Endometrial microvascular endothelial cells (primary cell): ENCODE data around the gene PCAT7. TPM values are rescaled to one million over a fixed set of nuclear protein-coding genes. Genes with fewer than 3 reads are reported as not detected.
"Not testable (repeated sequence)": the region's sequence is repeated elsewhere in the genome, so short reads cannot be mapped to it uniquely, and the experiment has no call there.

ENCODE experiments used
- in situ Hi-C: cut with HindIII; loops from 2 replicates; pipeline ENCODE4 v1.10.0; 2017; ENCODE audit warnings: low sequenced_read_pairs, low pct_unique_long_range_greater_than_20kb; ENCODE audit errors: inconsistent ontology term
- total RNA-seq: library from RNA; depleted of rRNA; stranded (reverse); fragments of >200 nt; gene quantifications from one replicate; pipeline ENCODE4 v1.2.3, GENCODE V29; 2015; ENCODE audit errors: inconsistent ontology term

PCAT7 gene
- total RNA-seq, 1 donor from 2014 or later, result not detected

- in situ Hi-C loops, result no loop called here
Measured at GRCh38 chr9:94554078-94554438, 825 bp upstream of the PCAT7 start.

GRCh38 chr9:94557376-94557775, 2.5 kb downstream of the PCAT7 start:
- in situ Hi-C loops, result no loop called here

GRCh38 chr9:94560237-94560636, 5.4 kb downstream of the PCAT7 start:
- in situ Hi-C loops, result no loop called here

- in situ Hi-C loops, result no loop called here
Measured at GRCh38 chr9:94563548-94563947, 8.7 kb downstream of the PCAT7 start.

GRCh38 chr9:94564279-94564678, 9.4 kb downstream of the PCAT7 start:
- in situ Hi-C loops, result not testable (repeated sequence)

GRCh38 chr9:94566550-94566949, 11.7 kb downstream of the PCAT7 start:
- in situ Hi-C loops, result no loop called here

- in situ Hi-C loops, result no loop called here
Measured at GRCh38 chr9:94567271-94567670, 12.4 kb downstream of the PCAT7 start.

GRCh38 chr9:94568250-94568889, 13.5 kb downstream of the PCAT7 start:
- in situ Hi-C loops, result no loop called here

- in situ Hi-C loops, result no loop called here
Measured at GRCh38 chr9:94568972-94569712, 14.3 kb downstream of the PCAT7 start.

- in situ Hi-C loops, result no loop called here
Measured at GRCh38 chr9:94576131-94576530, 21.2 kb downstream of the PCAT7 start.

GRCh38 chr9:94577036-94577435, 22.2 kb downstream of the PCAT7 start:
- in situ Hi-C loops, result no loop called here

GRCh38 chr9:94577571-94577970, 22.7 kb downstream of the PCAT7 start:
- in situ Hi-C loops, result no loop called here

GRCh38 chr9:94581728-94582127, 26.8 kb downstream of the PCAT7 start:
- in situ Hi-C loops, result no loop called here

- in situ Hi-C loops, result no loop called here
Measured at GRCh38 chr9:94584555-94584954, 29.7 kb downstream of the PCAT7 start.

- in situ Hi-C loops, result no loop called here
Measured at GRCh38 chr9:94586316-94586715, 31.4 kb downstream of the PCAT7 start.

GRCh38 chr9:94586814-94587213, 31.9 kb downstream of the PCAT7 start:
- in situ Hi-C loops, result no loop called here

GRCh38 chr9:94588681-94589080, 33.8 kb downstream of the PCAT7 start:
- in situ Hi-C loops, result no loop called here

- in situ Hi-C loops, result not testable (repeated sequence)
Measured at GRCh38 chr9:94591046-94591545, 36.2 kb downstream of the PCAT7 start.

GRCh38 chr9:94591876-94592275, 37.0 kb downstream of the PCAT7 start:
- in situ Hi-C loops, result no loop called here

GRCh38 chr9:94592683-94593082, 37.8 kb downstream of the PCAT7 start:
- in situ Hi-C loops, result not testable (repeated sequence)
